Astrocyte (in vitro differentiated cells and primary cell): ENCODE results near the gene NDST3. TPM values are rescaled to one million over a fixed set of nuclear protein-coding genes. Genes with fewer than 3 reads are reported as not detected.

Source experiments
- DNase-seq: peaks from one replicate; pipeline ENCODE4 v3.0.0-alpha.2; 2010; ENCODE audit warnings: low read depth
- FAIRE-seq: peaks from 2 replicates; lab custom pipeline; 2011; peaks lifted over from hg19 to GRCh38; lab: Jason Lieb, UNC
- H2AFZ ChIP-seq: 2 replicates; pipeline ENCODE4 v1.6.0; 2012; ENCODE audit warnings: low read depth, low read length, inconsistent platforms
- H3K27ac ChIP-seq: 2 replicates; pipeline ENCODE4 v1.5.1; 2011; ENCODE audit warnings: low read depth, low read length, inconsistent platforms
- H3K27me3 ChIP-seq: 2 replicates; pipeline ENCODE4 v1.6.0; 2011; ENCODE audit warnings: low read length, inconsistent platforms; ENCODE audit not compliant: insufficient read depth
- H3K36me3 ChIP-seq: 2 replicates; pipeline ENCODE4 v1.5.1; 2011; ENCODE audit warnings: low read length, inconsistent platforms; ENCODE audit not compliant: insufficient read depth
- H3K4me1 ChIP-seq: 2 replicates; pipeline ENCODE4 v1.5.1; 2011; ENCODE audit warnings: low read length, inconsistent platforms; ENCODE audit not compliant: insufficient read depth
- H3K4me2 ChIP-seq: 2 replicates; pipeline ENCODE4 v1.6.0; 2012; ENCODE audit warnings: low read length, inconsistent platforms
- H3K4me3 ChIP-seq: 2 replicates; pipeline ENCODE4 v1.5.1; 2011; ENCODE audit warnings: low read depth, mild to moderate bottlenecking, low read length, inconsistent platforms; ENCODE audit not compliant: insufficient read depth
- H3K79me2 ChIP-seq: 2 replicates; pipeline ENCODE4 v1.6.0; 2012; ENCODE audit warnings: mild to moderate bottlenecking, low read length, inconsistent platforms; ENCODE audit not compliant: insufficient read depth
- H3K9ac ChIP-seq: 2 replicates; pipeline ENCODE4 v1.6.0; 2012; ENCODE audit warnings: mild to moderate bottlenecking, low read length, inconsistent platforms
- H3K9me3 ChIP-seq: 2 replicates; pipeline ENCODE4 v1.5.1; 2012; ENCODE audit warnings: low read depth, mild to moderate bottlenecking, low read length, inconsistent platforms; ENCODE audit not compliant: insufficient read depth
- H4K20me1 ChIP-seq: 2 replicates; pipeline ENCODE4 v1.6.0; 2012; ENCODE audit warnings: low read length, inconsistent platforms; ENCODE audit not compliant: insufficient read depth
- H3K27ac Mint-ChIP-seq: one replicate; pipeline ENCODE4 v1.8.0; 2021; ENCODE audit warnings: mild to moderate bottlenecking, mixed read lengths; ENCODE audit not compliant: unreplicated experiment
- H3K27me3 Mint-ChIP-seq: one replicate; pipeline ENCODE4 v1.8.0; 2021; ENCODE audit warnings: low read depth, mixed read lengths; ENCODE audit not compliant: unreplicated experiment
- H3K36me3 Mint-ChIP-seq: one replicate; pipeline ENCODE4 v1.8.0; 2021; ENCODE audit warnings: low read depth, mixed read lengths; ENCODE audit not compliant: unreplicated experiment
- H3K4me1 Mint-ChIP-seq: one replicate; pipeline ENCODE4 v1.8.0; 2021; ENCODE audit warnings: low read depth, mixed read lengths; ENCODE audit not compliant: unreplicated experiment
- H3K4me3 Mint-ChIP-seq: one replicate; pipeline ENCODE4 v1.8.0; 2021; ENCODE audit warnings: mild to moderate bottlenecking, moderate library complexity, mixed read lengths; ENCODE audit not compliant: unreplicated experiment
- H3K9me3 Mint-ChIP-seq: one replicate; pipeline ENCODE4 v1.8.0; 2021; ENCODE audit warnings: mild to moderate bottlenecking, mixed read lengths; ENCODE audit not compliant: unreplicated experiment
- EZH2 ChIP-seq: IDR thresholded peaks from 2 replicates; pipeline ENCODE4 v1.6.1; 2012; ENCODE audit warnings: mild to moderate bottlenecking, low read length, inconsistent platforms; ENCODE audit not compliant: insufficient read depth
- total RNA-seq: library from RNA; stranded (reverse); gene quantifications from 2 replicates; pipeline ENCODE4 v1.2.1, GENCODE V29; 2021
- TF ChIP-seq, protein P1 (sequence below): IDR thresholded peaks from 2 replicates; pipeline ENCODE4 v1.5.1; 2011; ENCODE audit warnings: low read depth, mild to moderate bottlenecking, inconsistent platforms, low read length, moderate library complexity; ENCODE audit not compliant: insufficient read depth

The NDST3 gene
- total RNA-seq, 1 donor from 2014 or later: 0.57 TPM

DNA sequence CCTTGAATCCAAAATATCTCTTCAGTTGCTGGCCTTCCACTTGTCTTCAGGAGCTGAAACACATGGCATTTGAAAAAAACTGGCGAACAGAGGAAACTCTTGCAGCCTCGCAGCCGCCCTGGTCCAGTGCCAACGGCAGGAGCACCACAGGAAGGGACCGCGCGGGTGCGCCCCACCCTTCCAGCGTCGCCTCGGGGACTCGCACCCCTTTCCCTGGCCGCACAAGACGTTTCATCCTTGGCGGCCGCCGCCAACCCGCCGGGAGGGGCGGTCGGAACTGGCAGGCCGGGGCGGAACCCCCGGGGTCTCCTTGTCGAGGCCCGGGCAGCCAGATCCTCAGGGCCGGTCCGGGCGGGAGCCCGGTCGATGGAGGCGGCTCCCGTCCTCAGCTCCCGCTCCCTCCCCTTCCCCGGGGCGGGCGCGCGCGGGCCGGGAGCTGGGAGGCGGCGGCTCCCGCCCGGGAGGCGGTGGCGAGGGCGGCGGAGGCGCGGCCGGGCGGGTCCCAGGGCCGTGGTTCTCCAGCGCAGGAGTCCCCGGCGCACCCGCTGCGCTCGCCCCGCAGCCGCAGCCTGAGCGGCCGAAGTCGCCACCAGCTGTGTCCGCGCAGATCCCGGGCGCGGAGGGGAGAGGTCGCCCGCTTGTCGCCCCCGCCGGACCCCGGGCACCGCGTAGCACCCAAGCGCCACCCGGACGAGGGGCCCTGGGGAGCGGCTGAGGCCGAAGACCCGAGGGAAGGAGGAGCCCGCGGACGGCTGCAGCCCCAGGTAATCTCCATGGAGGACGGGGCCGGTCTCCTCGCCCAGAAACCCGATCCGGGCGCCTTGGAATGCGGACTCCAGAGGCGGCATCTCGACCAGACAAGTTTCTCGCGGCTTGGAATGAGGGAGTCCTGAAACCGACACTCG is 886 bp upstream of the NDST3 start:
- Histone ChIP-seq H3K9ac (peak overlapping the region; percentile 72), H4K20me1 (no peaks in the 10 kb centered on the region), H3K4me1 (peaks cover 10% of the 10 kb centered on the region), H2AFZ (peak overlapping the region; percentile 90), H3K4me3 (peak overlapping the region; percentile 66), H3K27me3 (peaks cover 3% of the 10 kb centered on the region), H3K27ac (peak overlapping the region; percentile 9), H3K9me3 (no peaks in the 10 kb centered on the region), H3K36me3 (no peaks in the 10 kb centered on the region), H3K4me2 (peak overlapping the region; percentile 89), H3K79me2 (no peaks in the 10 kb centered on the region)
- FAIRE-seq (no peak), DNase-seq (peak; percentile 47)
- Mint-ChIP-seq H3K36me3 (no peaks in the 10 kb centered on the region), H3K9me3 (no peaks in the 10 kb centered on the region), H3K27me3 (no peaks in the 10 kb centered on the region), H3K4me1 (peaks cover 5% of the 10 kb centered on the region), H3K27ac (peak overlapping the region; percentile 94), H3K4me3 (peak overlapping the region; percentile 91)
- peak; percentile 62 for TF ChIP-seq EZH2
- TF ChIP-seq, protein P1, sequence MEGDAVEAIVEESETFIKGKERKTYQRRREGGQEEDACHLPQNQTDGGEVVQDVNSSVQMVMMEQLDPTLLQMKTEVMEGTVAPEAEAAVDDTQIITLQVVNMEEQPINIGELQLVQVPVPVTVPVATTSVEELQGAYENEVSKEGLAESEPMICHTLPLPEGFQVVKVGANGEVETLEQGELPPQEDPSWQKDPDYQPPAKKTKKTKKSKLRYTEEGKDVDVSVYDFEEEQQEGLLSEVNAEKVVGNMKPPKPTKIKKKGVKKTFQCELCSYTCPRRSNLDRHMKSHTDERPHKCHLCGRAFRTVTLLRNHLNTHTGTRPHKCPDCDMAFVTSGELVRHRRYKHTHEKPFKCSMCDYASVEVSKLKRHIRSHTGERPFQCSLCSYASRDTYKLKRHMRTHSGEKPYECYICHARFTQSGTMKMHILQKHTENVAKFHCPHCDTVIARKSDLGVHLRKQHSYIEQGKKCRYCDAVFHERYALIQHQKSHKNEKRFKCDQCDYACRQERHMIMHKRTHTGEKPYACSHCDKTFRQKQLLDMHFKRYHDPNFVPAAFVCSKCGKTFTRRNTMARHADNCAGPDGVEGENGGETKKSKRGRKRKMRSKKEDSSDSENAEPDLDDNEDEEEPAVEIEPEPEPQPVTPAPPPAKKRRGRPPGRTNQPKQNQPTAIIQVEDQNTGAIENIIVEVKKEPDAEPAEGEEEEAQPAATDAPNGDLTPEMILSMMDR: no peak

DNA sequence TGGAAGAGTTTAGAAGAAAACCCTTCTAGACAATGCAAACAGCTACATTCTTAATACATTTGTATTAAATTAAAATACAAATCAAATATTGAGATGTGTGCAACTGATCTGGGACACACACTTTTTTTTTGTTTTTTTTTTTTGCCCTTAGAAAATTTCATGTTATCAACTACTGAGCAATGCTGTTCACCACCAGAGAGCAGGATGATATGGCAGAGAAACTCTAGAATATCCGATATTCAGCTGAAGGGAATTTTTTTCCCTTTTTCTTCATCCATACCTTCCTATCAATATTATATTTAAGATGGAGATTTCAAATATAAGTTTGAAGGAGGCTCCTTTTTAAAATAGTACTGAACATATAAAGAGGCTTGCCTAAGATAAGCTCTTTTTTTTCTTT is 1.0 kb downstream of the NDST3 start:
- H3K4me1 ChIP-seq: peaks cover 10% of the 10 kb centered on the region
- Mint-ChIP-seq H3K36me3 (no peaks in the 10 kb centered on the region), H3K4me3 (no peak overlapping the region), H3K4me1 (peaks cover 5% of the 10 kb centered on the region), H3K27ac (no peak overlapping the region), H3K27me3 (no peaks in the 10 kb centered on the region), H3K9me3 (no peaks in the 10 kb centered on the region)
- H3K79me2 ChIP-seq: no peaks in the 10 kb centered on the region
- H3K9me3 ChIP-seq: no peaks in the 10 kb centered on the region
- DNase-seq (no peak), FAIRE-seq (no peak)
- TF ChIP-seq, protein P1: no peak
- TF ChIP-seq EZH2: no peak
- H3K36me3 ChIP-seq: no peaks in the 10 kb centered on the region
- no peak overlapping the region for H3K27ac ChIP-seq
- H4K20me1 ChIP-seq: no peaks in the 10 kb centered on the region
- no peak overlapping the region for H3K9ac ChIP-seq
- no peak overlapping the region for H2AFZ ChIP-seq
- H3K4me2 ChIP-seq: no peak overlapping the region
- H3K4me3 ChIP-seq: no peak overlapping the region
- peaks cover 3% of the 10 kb centered on the region for H3K27me3 ChIP-seq

DNA sequence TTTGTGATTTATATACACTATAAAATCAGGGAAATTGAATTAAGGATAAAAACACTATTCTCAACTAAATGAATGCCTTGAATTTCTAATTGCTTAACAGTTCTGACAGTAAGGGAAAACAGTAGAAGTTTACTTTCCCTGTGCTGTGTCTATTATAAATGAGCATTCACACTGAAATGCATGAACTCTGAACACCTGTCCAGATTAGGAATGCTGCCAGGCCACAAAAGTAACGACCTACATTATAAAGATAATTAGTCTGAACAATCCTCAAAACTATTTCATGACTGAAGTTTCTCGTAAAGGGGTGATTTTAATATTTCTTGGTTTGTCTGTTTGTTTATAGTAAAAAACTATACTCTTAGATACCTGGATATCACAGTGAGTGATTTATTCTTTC is 2.0 kb downstream of the NDST3 start:
- Histone ChIP-seq H3K36me3 (no peaks in the 10 kb centered on the region), H3K27me3 (peaks cover 3% of the 10 kb centered on the region), H3K27ac (no peak overlapping the region), H3K9me3 (no peaks in the 10 kb centered on the region), H3K4me2 (no peak overlapping the region), H3K9ac (no peak overlapping the region), H4K20me1 (no peaks in the 10 kb centered on the region), H3K4me1 (peaks cover 10% of the 10 kb centered on the region), H3K79me2 (no peaks in the 10 kb centered on the region), H2AFZ (no peak overlapping the region), H3K4me3 (no peak overlapping the region)
- Mint-ChIP-seq H3K4me3 (no peak overlapping the region), H3K4me1 (peaks cover 5% of the 10 kb centered on the region), H3K36me3 (no peaks in the 10 kb centered on the region), H3K9me3 (no peaks in the 10 kb centered on the region), H3K27ac (no peak overlapping the region), H3K27me3 (no peaks in the 10 kb centered on the region)
- DNase-seq (no peak), FAIRE-seq (no peak)
- TF ChIP-seq, protein P1: no peak
- no peak for TF ChIP-seq EZH2
